GM23338 (cell line): ENCODE data around the gene DR1. TPM values are rescaled to one million over a fixed set of nuclear protein-coding genes. Genes with fewer than 3 reads are reported as not detected.
A peak's percentile ranks its signal among the peaks of the same experiment; 100 is the strongest.

Source experiments
- ATAC-seq: fragments of 200-7000 bp; cut with Tn5 transposase; 3 replicates; pipeline ENCODE4 v1.9.1; 2020
- DNase-seq: peaks from one replicate; pipeline ENCODE4 v3.0.0-alpha.2; 2015; ENCODE audit warnings: low spot score
- H2AFZ ChIP-seq: fragments of 200-600 bp; sonication (generic); 2 replicates; pipeline ENCODE4 v1.8.0; 2016; ENCODE audit warnings: antibody characterized with exemption, mild to moderate bottlenecking, moderate library complexity
- H3F3A ChIP-seq: fragments of 200-600 bp; sonication (generic); replicated peaks from 2 replicates; pipeline ENCODE4 v1.8.0; 2017; ENCODE audit warnings: antibody characterized with exemption, mixed run types, low read depth
- H3K27ac ChIP-seq: fragments of 200-600 bp; sonication (generic); 2 replicates; pipeline ENCODE4 v1.6.1; 2016; ENCODE audit warnings: low read depth
- H3K27me3 ChIP-seq: fragments of 200-600 bp; sonication (generic); 2 replicates; pipeline ENCODE4 v1.8.0; 2016; ENCODE audit warnings: mild to moderate bottlenecking, mixed run types, moderate library complexity; ENCODE audit not compliant: insufficient read depth
- H3K36me3 ChIP-seq: fragments of 200-600 bp; sonication (generic); 2 replicates; pipeline ENCODE4 v1.8.0; 2016; ENCODE audit warnings: mild to moderate bottlenecking; ENCODE audit not compliant: insufficient read depth
- H3K4me1 ChIP-seq: fragments of 200-600 bp; sonication (generic); 2 replicates; pipeline ENCODE4 v1.8.0; 2016; ENCODE audit warnings: mild to moderate bottlenecking, moderate library complexity; ENCODE audit not compliant: insufficient read depth
- H3K4me2 ChIP-seq: fragments of 200-600 bp; sonication (generic); 2 replicates; pipeline ENCODE4 v1.7.1; 2017; ENCODE audit warnings: mixed run types
- H3K4me3 ChIP-seq: fragments of 200-600 bp; sonication (generic); 2 replicates; pipeline ENCODE4 v1.6.1; 2016; ENCODE audit warnings: mixed run types
- H3K79me2 ChIP-seq: fragments of 200-600 bp; sonication (generic); replicated peaks from 2 replicates; pipeline ENCODE4 v1.8.0; 2017; ENCODE audit warnings: mild to moderate bottlenecking; ENCODE audit not compliant: insufficient read depth
- H3K9me2 ChIP-seq: fragments of 200-600 bp; sonication (generic); 2 replicates; pipeline ENCODE4 v1.8.0; 2017; ENCODE audit not compliant: insufficient read depth
- H4K20me1 ChIP-seq: fragments of 200-600 bp; sonication (generic); replicated peaks from 2 replicates; pipeline ENCODE4 v1.8.0; 2017; ENCODE audit warnings: mild to moderate bottlenecking; ENCODE audit not compliant: insufficient read depth
- H3K27ac Mint-ChIP-seq: 2 replicates; pipeline ENCODE4 v1.8.0; 2020; ENCODE audit warnings: inconsistent platforms, mild to moderate bottlenecking, moderate library complexity, mixed read lengths
- H3K27me3 Mint-ChIP-seq: 3 replicates; pipeline ENCODE4 v1.8.0; 2022; ENCODE audit warnings: low read depth, mild to moderate bottlenecking, moderate library complexity, mixed read lengths, inconsistent platforms; ENCODE audit not compliant: insufficient read depth, poor library complexity
- H3K36me3 Mint-ChIP-seq: 3 replicates; pipeline ENCODE4 v1.8.0; 2021; ENCODE audit warnings: low read depth, mild to moderate bottlenecking, inconsistent platforms, moderate library complexity, mixed read lengths
- H3K4me1 Mint-ChIP-seq: 3 replicates; pipeline ENCODE4 v1.8.0; 2020; ENCODE audit warnings: mild to moderate bottlenecking, inconsistent platforms, mixed read lengths
- H3K4me3 Mint-ChIP-seq: 3 replicates; pipeline ENCODE4 v1.8.0; 2021; ENCODE audit warnings: moderate library complexity, mild to moderate bottlenecking, inconsistent platforms, mixed read lengths
- H3K9me3 Mint-ChIP-seq: 3 replicates; pipeline ENCODE4 v1.8.0; 2020; ENCODE audit warnings: moderate library complexity, mild to moderate bottlenecking, inconsistent platforms, mixed read lengths
- ETS1 ChIP-seq: IDR thresholded peaks from 2 replicates; pipeline ENCODE4 v1.6.1; 2016; ENCODE audit warnings: antibody characterized with exemption
- EZH2 ChIP-seq: fragments of 200-600 bp; sonication (generic); IDR thresholded peaks from one replicate; pipeline ENCODE4 v1.8.0; 2017; ENCODE audit warnings: antibody characterized with exemption, mild to moderate bottlenecking, low read depth; ENCODE audit not compliant: unreplicated experiment
- EZH2phosphoT487 ChIP-seq: fragments of 200-600 bp; sonication (generic); IDR thresholded peaks from one replicate; pipeline ENCODE4 v1.8.1; 2018; ENCODE audit warnings: antibody characterized with exemption; ENCODE audit not compliant: unreplicated experiment
- JUNB ChIP-seq: IDR thresholded peaks from one replicate; pipeline ENCODE4 v1.6.1; 2016; ENCODE audit warnings: antibody characterized with exemption; ENCODE audit not compliant: unreplicated experiment
- POLR2AphosphoS5 ChIP-seq: IDR thresholded peaks from 2 replicates; pipeline ENCODE4 v1.6.1; 2016; ENCODE audit warnings: antibody characterized with exemption, low read depth
- REST ChIP-seq: IDR thresholded peaks from one replicate; pipeline ENCODE4 v1.6.1; 2018; ENCODE audit warnings: antibody characterized with exemption; ENCODE audit not compliant: unreplicated experiment
- STAT1 ChIP-seq: IDR thresholded peaks from one replicate; pipeline ENCODE4 v1.6.1; 2016; ENCODE audit warnings: antibody characterized with exemption; ENCODE audit not compliant: unreplicated experiment
- ZNF114 ChIP-seq: fragments of 250-450 bp; sonication (Bioruptor Pico); IDR thresholded peaks from 2 replicates; pipeline ENCODE4 v1.5.0; 2020; ENCODE audit warnings: mild to moderate bottlenecking, moderate library complexity
- ZNF331 ChIP-seq: fragments of 250-450 bp; sonication (Bioruptor Pico); IDR thresholded peaks from 2 replicates; pipeline ENCODE4 v1.5.0; 2020; ENCODE audit warnings: low read depth, mild to moderate bottlenecking, moderate library complexity
- ZNF462 ChIP-seq: fragments of 250-450 bp; sonication (Bioruptor Pico); IDR thresholded peaks from 2 replicates; pipeline ENCODE4 v1.5.0; 2020; ENCODE audit warnings: mild to moderate bottlenecking, moderate library complexity
- polyA plus RNA-seq: library from polyadenylated mRNA; unstranded; fragments of >200 nt; fragmentation: Nextera tagmentation; extraction: Ambion mirVana; gene quantifications from 2 replicates; pipeline ENCODE4 v1.2.1, GENCODE V29; 2016
- total RNA-seq: library from RNA; depleted of rRNA; stranded (reverse); fragments of >200 nt; shearing (Covaris generic); gene quantifications from 2 replicates; pipeline ENCODE4 v1.2.3, GENCODE V29; 2014

The DR1 gene
- total and polyA plus RNA-seq, 2 experiments from 2014 or later = 20.9 to 61.2 TPM

- Mint-ChIP-seq H3K9me3 (peaks cover 3% of the 10 kb centered on the region; the same call in 2 of the 3 replicates), H3K36me3 (no peaks in the 10 kb centered on the region), H3K27me3 (no peaks in the 10 kb centered on the region), H3K27ac (no peak overlapping the region), H3K4me3 (no peak overlapping the region), H3K4me1 (no peaks in the 10 kb centered on the region)
- H2AFZ ChIP-seq = no peak overlapping the region
- TF ChIP-seq ETS1 = no peak
- H3K4me1 ChIP-seq = no peaks in the 10 kb centered on the region
- H3K27ac ChIP-seq = no peak overlapping the region
- DNase-seq (no peak), ATAC-seq (no peak; the same call in 2 of the 3 replicates)
- H3K36me3 ChIP-seq = no peaks in the 10 kb centered on the region
- no peaks in the 10 kb centered on the region for H3K79me2 ChIP-seq
- H3K9me2 ChIP-seq = peaks cover 4% of the 10 kb centered on the region; the same call in 1 of the 2 replicates
- H3K27me3 ChIP-seq = no peaks in the 10 kb centered on the region
- H3K4me2 ChIP-seq = no peak overlapping the region
- H3F3A ChIP-seq = no peaks in the 10 kb centered on the region
- H3K4me3 ChIP-seq = no peak overlapping the region
- H4K20me1 ChIP-seq = no peaks in the 10 kb centered on the region
These were observed 49.5 kb downstream of the DR1 start for GRCh38 chr1:93395195-93395594.

GRCh38 chr1:93399781-93400180 is 54.1 kb downstream of the DR1 start:
- H3K9me3 Mint-ChIP-seq = peaks cover 3% of the 10 kb centered on the region; the same call in 2 of the 3 replicates
- Histone ChIP-seq H4K20me1 (no peaks in the 10 kb centered on the region), H3K4me3 (no peak overlapping the region), H3K4me2 (no peak overlapping the region), H3K27me3 (no peaks in the 10 kb centered on the region), H3K4me1 (no peaks in the 10 kb centered on the region), H3K36me3 (no peaks in the 10 kb centered on the region), H3K79me2 (no peaks in the 10 kb centered on the region), H2AFZ (no peak overlapping the region), H3K9me2 (peaks cover 7% of the 10 kb centered on the region; the same call in 1 of the 2 replicates), H3F3A (no peaks in the 10 kb centered on the region), H3K27ac (no peak overlapping the region)
- no peaks in the 10 kb centered on the region for H3K27me3 Mint-ChIP-seq
- no peak overlapping the region for H3K4me3 Mint-ChIP-seq
- no peaks in the 10 kb centered on the region for H3K4me1 Mint-ChIP-seq
- no peaks in the 10 kb centered on the region for H3K36me3 Mint-ChIP-seq
- ATAC-seq (peak; percentile 55), DNase-seq (peak; percentile 41)
- no peak overlapping the region for H3K27ac Mint-ChIP-seq
- TF ChIP-seq ETS1 = no peak
- no peak for TF ChIP-seq ZNF462 (CRISPR knock-in tag)
- TF ChIP-seq STAT1 = no peak
- no peak for TF ChIP-seq JUNB
- no peak for TF ChIP-seq EZH2
- TF ChIP-seq EZH2phosphoT487 = no peak
- TF ChIP-seq ZNF114 = no peak
- TF ChIP-seq POLR2AphosphoS5 = no peak
- TF ChIP-seq ZNF331 (CRISPR knock-in tag) = no peak
- no peak for TF ChIP-seq REST
